ENCODE measurements around the gene SAC3D1.
"Not testable (repeated sequence)": the region's sequence is repeated elsewhere in the genome, so short reads cannot be mapped to it uniquely, and the experiment has no call there.

SAC3D1 gene

DNA sequence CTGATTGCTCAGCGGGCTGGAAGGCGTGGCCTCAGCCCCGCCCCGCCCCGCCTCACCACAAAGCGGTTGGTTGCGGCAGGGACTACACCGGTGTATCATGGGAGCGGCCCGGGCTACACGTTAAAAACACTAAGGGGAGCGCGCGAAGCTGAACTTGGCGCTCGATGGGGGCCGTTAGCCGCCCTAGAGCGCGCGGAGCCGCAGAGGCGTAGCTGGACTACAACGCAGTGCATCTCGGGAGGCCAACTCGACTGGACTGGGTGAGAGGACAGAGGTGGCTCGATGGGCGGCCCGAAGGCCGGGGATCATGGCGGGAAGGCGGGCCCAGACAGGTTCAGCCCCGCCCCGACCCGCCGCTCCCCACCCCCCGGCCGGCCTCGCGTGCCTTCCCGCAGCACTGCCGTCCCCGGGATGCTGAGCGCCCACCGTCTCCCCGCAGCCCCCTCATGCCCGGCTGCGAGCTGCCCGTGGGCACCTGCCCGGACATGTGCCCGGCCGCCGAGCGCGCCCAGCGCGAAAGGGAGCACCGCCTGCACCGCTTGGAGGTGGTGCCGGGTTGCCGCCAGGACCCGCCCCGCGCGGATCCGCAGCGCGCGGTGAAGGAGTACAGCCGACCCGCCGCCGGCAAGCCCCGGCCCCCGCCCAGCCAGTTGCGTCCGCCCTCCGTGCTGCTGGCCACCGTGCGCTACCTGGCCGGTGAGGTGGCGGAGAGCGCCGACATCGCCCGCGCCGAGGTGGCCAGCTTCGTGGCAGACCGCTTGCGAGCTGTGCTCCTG, at the start of gene SAC3D1:
Gene SAC3D1, plus strand, starts transcription at position 364 of the 776 bp plus-strand sequence. Its CDS starts 83 bp downstream, at position 447.
- DNase-seq (ENCODE audit: low read depth), result peak; percentile 85

DNA sequence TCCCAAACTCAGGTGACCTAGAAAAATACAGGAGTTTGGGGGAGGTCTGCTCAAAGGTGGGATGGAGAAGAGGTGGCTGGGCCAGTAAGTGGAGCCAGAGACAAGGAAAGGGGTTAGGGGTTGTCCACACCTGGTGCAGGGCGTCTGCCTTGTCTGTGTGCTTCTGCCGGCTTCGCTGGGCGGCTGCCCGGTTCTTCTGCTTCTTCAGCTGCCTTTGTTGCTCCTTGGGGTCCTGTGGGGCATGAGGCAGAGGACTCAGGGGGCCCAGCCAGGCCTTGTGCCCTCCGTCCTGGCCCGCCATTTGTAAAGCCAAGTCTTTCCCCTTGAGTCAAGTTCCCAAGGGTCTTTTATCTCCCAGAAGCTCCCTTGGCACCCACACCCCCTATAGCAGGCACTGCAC, 46.7 kb upstream of the SAC3D1 start:
- DNase-seq (ENCODE audit: low read depth), result no peak

DNA sequence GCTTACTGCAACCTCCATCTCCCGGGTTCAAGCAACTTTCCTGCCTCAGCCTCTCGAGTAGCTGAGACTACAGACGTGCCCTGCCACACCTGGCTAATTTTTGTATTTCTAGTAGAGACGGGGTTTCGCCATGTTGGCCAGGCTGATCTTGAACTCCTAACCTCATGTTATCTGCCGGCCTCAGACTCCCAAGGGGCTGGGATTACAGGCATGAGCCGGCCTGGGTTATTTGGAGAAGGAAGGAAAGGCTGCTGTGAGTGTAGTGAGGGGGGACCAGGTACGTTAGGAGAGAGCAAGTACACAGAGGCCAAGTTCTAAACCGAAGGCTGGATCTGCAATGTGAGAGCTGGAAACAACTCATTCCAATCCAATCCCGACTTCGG, 44.7 kb upstream of the SAC3D1 start:
- DNase-seq (ENCODE audit: low read depth), result no peak

DNA sequence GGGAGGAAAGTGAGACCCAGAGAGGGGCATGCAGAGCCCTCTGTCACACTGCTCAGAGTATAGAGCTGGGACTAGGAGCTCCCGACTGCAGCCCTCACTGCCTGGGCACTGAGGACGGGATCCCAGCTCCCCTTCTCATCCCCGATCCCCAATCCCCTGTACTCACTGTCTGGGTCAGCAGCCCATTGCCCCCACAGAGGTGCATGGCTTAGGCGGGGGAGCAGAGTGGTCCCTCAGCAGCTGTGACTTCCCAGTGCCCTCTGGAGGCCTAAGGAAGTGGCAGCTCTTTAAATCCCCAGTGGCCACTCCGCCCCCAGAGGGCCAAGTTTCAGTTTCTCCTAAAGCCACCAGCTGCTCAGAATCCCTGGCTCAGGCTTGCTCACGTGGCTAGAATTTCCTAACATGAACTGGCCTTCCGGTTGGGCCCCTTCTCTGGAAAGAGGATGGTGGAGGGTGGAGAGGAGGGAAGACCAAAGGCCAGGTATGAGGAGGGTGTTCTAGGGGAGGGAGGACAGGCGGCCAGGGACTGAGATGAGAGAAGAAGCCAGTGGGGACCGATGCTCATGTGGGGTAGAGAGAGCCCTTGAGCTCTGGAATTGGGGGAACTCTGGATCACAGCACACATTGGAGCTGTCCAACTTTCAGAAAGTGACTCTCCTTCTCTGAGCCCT, 44.2 kb upstream of the SAC3D1 start, which contains the start of gene BATF2:
Gene BATF2, minus strand, starts transcription at position 262 of the 671 bp plus-strand sequence. Its CDS starts 57 bp downstream, at position 205.
- DNase-seq (ENCODE audit: low read depth), result no peak

DNA sequence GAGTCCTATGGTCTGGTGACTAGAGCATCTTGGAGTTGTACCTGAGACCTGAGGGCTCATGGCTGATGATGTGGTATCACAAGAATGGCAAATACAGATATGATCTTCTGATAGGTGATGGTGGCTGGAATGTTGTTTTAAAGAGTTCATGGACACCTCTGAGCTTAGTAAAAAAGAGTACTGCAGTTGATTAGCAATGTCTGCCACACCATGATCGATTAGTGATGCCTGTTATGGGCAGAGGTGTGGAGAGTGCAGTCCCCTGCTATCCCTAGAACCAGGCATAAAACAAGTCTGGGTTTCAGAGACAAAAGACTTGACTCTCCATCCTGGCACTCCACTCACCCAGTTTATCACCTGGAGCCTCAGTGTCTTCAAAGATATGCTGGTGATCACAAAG, 42.9 kb upstream of the SAC3D1 start:
- DNase-seq (ENCODE audit: low read depth), result no peak

DNA sequence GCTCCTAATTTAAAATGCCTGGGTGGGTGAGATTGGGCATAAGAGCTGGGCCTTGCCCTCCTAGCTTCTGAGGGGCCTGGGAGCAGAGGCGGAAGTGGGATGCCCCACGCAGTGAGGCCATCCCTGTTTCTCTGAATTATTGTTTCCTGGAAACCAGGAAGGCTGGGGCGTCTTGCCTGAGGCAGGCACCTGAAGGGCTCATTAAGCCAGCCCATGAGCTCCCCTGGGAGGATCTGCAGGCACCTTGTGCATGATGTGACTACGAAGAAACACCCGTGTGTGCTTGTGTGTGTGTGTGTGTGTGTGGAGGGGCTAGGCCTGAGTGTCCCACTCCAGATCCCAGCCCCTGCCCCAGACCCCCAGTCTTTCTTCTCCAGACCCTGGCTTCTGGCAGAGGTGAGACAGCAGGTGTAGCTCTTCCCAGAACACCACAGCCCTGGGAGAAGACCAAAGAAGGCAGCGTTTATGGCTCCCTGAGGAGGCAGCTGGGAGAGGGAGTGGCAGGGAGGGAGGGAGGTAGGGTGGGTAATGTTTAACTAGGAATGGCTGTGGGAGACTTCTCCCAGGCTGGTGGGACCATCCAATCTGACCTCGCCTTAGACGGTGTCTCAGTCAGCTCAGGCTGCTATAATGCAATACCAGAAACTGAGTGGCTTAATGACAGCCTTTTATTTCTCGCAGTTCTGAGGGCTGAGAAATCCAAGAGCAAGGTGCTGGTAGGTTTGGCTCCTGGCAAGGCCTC, 42.1 kb upstream of the SAC3D1 start:
- DNase-seq (ENCODE audit: low read depth), result no peak

DNA sequence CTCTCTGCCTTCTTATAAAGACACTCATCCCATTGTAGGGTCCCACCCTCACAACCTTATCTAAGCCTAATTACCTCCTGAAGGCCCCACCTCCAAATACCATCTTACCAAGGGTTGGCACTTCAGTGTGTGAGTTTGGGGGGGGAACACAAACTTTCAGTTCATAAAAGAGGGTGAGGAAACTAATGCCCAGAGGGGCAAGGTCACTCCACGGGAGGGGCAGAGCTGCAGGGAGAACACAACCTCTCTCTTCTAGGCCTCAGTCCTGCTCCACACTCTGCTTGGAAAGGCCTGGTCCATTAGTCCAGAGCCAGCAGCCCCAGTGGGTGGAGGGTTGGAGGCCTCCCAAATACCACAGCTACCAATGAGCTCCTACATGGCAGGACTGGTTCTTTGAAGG, 41.5 kb upstream of the SAC3D1 start:
- no peak for DNase-seq (ENCODE audit: low read depth)

DNA sequence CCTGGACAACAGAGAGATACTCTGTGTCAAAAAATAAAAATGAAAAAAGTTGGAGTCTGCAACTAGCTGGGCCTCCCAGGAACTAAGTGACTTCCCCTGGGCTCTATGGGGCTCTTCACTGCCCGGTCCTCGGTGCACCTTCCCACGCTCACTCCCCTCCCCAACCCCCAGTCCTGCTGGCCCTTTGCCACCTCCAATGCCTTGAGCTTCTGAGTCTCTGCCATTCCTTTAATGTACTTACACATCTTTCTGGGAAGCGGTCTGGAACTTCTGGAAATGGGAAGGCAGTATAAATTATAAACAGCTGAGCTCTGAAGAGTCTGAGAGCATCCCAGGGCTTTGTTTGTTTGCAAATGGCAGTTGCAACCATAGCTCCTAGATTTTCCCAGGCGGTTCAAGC, 38.3 kb upstream of the SAC3D1 start:
- no peak for DNase-seq (ENCODE audit: low read depth)

DNA sequence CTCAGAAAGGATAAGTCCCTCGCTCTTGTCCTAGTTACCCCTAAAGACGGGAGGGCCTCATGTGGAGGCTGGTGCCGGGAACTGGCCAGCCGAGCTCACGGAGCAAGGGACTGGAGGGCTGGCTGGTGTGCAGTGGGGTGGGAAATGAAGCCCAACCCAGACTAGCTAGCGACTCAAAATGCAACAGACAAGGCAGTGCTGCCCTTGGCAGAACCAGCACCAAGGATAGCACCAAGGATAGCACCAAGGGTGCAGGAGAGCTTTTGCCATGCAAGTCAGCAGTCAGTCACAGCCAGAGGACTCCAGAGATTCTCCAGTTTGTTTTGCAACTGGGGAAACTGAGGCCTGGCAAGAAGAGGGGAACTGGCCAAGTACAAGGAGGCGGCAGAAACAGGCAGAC, 37.7 kb upstream of the SAC3D1 start:
- DNase-seq (ENCODE audit: low read depth), result no peak

DNA sequence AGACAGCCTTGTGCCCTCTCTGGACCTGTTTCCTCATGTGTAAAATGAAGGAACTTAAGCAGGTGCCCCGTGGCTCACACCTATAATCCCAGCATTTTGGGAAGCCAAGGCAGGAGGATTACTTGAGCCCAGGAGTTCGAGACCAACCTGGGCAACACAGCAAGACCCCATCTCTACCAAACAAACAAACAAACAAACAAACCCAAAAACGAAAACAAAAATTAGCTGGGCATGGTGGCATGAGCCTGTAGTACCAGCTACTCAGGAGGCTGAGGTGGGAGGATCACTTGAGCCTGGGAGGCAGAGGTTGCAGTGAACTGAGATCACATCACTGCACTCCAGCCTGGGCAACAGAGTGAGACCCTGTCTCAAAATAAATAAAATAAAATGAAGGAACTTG, 37.0 kb upstream of the SAC3D1 start:
- DNase-seq (ENCODE audit: low read depth), result not testable (repeated sequence)

DNA sequence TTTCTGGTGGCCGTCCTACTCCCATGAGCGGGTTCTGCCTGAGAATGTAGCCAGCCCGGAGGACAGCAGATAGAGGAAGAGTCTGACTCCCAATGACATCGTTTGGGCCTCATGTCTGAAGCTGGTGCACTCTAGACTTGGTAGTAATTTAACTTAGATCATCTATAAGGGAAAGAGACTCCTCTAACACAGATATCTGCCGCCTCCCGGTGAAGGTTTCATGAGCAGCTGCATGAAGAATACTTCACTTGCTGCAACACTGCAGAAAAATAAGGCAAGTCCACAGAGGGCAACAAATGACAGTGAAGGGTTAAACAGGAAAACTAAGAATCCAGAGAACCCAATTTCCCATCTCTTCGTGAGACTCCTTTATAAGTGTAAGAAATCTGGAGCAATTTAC, 33.0 kb upstream of the SAC3D1 start:
- no peak for DNase-seq (ENCODE audit: low read depth)

DNA sequence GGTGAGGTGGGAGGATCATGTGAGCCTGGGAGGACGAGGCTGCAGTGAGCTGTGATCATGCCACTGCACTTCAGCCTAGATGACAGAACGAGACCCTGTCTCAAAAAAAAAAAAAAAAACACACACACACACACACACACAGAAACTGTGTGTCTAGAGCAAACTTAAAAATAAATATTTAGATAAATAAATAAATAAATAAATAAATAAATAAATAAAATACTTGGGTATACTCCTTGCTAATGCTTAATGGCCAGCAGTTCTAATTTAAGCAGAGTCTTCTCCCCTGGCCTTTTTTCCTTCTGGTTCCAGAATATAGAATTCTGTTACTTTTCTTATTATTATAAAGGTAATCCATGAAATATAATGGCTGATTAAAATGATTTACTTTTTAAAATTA, 32.1 kb upstream of the SAC3D1 start:
- no peak for DNase-seq (ENCODE audit: low read depth)

DNA sequence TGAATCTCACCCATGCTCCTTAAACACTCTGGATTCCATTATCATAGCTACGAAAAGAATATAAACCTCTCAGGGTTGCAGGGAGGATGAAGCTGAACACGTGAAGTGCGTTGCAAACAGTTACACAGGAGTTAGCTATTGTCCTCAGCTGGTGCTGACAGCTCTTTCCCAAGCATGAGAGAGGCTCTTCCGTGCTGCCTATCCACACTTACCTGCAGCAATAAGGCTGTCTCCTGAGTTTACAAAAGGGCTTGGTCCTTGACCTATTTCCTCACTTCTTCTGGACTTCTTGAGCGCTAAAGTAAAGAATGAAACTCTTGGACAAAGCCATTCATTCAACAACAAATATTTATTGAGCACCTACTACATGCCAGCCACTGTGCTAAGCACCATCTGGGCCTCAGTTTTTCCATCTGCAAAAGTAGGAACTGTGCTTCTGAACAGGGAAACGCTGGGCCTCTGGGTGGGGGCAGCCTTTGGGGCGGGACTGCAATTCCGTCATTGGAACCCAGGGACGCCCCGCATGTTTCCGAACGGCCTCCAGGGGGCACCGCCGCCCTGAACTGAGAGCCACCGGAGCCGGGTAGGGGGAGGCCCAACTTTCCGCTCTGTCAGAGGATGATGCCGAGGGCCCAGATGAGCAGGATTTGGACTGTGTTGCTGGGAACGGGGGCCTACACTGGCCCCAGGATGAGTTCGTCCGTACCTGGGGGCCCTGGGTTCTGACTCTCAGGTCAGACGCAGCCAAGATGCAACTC, 27.7 kb upstream of the SAC3D1 start:
- peak; percentile 89 for DNase-seq (ENCODE audit: low read depth)

DNA sequence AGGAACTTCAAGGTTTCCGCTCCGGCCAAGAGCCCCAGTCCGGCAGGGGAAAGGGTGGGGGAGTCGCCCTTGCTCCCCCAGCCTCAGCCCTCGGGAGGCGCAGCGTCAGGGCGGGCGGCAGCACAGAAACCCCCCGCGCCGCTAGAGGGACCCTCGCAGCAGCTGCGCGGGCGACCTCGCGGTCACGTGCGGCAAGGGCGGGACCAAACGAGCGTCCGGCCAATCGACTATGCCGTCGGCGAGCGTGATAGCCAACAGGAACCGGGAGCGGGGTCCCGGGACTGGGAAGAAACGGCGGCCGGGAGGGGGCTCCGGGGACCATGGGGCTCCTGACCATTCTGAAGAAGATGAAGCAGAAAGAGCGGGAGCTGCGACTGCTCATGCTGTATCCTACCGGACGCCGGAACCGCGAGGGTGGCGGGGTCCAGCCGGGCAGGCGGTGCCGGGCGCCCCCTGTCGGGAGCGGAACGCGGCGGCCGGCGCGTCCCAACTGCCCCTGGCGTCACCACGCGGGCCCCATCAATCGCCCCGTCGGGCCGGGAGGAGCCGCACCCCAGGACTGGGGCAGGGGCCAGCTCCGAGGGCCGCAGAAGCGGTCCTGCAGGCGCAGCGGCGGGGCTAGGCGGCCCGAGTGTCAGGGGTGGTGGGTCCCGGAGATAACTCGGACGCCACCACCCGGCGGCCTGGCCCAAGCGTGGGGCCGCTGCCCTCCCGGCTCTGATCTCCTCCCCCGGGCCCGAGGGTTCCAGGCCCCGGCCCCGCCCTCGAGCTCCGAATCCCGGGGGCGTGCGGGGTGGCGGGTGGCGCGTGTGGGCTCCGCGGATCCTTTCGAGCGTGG, 26.9 kb upstream of the SAC3D1 start, which contains the start of gene ARL2:
Gene ARL2, plus strand, starts transcription at position 273 of the 838 bp plus-strand sequence. Its CDS starts 48 bp downstream, at position 321.
- DNase-seq (ENCODE audit: low read depth), result peak; percentile 80

DNA sequence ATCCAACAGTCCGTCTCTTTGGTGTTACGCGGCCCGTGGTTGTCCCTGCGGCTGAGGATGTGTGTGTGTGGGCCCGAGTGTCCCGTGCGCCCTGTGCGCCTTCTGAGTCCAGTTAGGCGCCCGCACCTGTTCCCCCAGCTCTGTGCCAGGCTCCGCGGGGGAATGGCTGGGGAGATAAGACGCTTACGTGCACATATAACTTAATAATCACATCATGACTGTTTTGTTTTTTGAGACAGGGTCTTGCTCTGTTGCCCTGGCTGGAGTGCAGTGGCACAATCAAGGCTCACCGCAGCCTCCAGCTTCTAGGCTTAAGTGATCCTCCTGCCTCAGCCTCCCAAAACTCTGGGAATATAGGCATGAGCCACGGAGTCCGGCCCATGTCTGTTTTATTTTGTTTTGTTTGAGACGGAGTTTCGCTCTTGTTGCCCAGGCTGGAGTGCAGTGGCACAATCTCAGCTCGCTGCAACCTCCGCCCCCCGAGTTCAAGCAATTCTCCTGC, 26.2 kb upstream of the SAC3D1 start:
- DNase-seq (ENCODE audit: low read depth), result no peak

DNA sequence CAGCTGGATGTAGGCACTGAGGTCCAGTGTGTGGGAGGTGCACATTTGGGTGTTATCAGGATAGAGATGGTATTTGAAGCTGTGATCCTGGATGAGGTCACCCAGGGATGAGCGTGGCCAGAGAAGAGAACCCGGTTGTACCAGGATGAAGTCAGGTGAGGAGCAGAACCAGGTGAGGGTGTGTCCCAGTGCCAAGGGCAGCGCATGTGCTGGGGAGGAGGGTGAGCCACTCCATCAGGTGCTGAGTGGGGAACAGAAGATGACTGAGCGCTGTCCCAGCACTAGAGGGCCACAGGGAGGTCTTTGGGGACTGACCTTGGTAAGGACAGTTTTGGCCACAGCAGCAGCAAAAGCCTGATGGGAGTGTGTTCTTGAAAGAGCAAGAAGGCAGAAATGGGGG, 24.3 kb upstream of the SAC3D1 start:
- DNase-seq (ENCODE audit: low read depth), result no peak

DNA sequence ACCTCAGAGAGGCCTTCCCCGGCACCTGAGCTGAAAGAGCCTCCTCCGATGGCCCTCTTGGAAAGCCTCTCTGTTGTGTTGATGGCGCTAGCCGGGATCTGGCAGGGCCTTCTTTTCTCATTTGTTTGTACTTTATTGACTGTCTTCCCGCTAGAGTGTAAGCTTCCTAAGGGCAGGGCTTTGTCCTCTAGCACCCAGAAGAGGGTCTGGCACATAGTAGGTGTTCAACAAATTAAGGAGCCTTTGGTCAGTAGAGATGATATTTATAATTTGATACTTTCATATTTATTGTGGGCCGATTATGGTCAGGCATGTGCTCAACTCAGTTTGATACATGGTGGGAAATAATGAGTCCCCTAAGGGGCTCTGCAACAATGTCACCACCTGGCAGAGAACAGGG, 23.1 kb upstream of the SAC3D1 start:
- DNase-seq (ENCODE audit: low read depth), result no peak

DNA sequence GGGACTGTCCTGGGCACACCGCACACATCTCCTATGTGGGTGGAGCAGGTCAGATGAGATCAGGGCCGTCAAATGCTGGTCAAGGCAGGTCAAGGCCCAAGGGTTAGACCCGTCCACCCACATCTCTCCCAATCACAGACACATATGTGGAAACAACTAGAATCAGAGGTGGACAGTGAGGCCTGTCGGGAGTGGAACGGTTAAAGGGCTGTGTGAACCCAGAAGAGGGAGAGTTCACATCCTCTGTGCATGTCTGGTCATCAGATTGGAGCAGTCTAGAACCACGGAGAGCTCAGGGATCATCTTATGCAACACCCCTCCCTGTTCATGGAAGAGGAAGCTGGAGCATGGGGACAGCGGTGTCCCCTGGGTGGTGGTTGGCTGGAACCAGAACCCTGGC, 21.2 kb upstream of the SAC3D1 start:
- no peak for DNase-seq (ENCODE audit: low read depth)

DNA sequence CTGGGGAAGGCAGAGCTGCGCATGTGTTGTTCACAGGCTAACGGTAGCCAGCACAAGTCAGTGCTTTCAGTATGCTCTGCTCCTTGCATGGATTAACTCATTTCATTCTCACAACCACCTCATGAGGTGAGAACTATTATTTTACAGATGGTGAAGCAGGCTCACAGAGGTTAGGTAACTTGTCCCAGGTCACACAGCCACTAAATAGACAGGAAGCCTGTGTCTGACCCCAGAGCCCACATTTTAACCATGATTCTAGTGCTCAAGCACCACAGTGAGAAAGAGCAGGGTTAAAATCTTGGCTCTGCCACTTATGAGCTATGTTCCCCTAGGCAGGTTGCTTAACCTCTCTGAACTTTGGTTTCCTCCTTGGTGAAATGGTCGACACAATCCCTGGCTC, 20.0 kb upstream of the SAC3D1 start:
- no peak for DNase-seq (ENCODE audit: low read depth)

DNA sequence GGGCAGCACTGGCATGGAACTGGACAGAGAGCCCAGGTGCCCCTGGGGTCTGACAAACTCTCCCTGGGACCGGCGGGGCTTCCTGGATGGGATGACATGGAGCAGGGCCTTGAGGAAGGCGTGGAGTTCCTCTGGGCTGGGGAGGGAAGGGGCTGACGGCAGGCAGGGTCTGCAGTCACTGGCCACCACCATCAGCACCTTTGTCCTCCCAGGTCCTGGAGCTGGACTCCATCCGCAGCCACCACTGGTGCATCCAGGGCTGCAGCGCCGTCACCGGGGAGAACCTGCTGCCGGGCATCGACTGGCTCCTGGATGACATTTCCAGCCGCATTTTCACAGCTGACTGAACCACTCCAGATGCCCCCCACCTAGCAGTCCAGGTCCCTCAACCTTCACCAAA, 19.5 kb upstream of the SAC3D1 start:
- no peak for DNase-seq (ENCODE audit: low read depth)

DNA sequence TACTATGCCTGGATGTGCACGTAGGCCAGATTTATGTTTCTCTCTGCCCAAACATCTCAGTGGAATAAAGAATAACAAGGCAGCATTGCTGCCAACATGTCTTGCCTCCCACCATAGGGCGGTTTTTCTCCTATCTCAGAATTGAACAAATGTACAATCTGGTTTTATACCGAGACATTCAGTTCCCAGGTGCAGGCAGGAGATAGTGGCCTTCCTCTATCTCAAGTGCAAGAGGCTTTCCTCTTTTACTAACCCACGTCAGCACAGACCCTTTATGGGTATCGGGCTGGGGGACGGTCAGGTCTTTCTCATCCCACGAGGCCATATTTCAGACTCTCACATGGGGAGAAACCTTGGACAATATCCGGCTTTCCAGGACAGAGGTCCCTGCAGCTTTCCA, 17.5 kb upstream of the SAC3D1 start:
- not testable (repeated sequence) for DNase-seq (ENCODE audit: low read depth)
